CD4-positive, alpha-beta memory T cell (primary cell): Measurements from ENCODE around the gene CRNKL1. TPM values are rescaled to one million over a fixed set of nuclear protein-coding genes. Genes with fewer than 3 reads are reported as not detected.

ENCODE experiments used
- CTCF ChIA-PET: fragments of 350-600 bp; sonication (Branson Sonifier 250); formaldehyde crosslinking; loops from one replicate; lab custom pipeline; 2021; ENCODE audit warnings: inconsistent platforms; ENCODE audit not compliant: partially characterized antibody; lab: Charles Lee
- POLR2A ChIA-PET: fragments of 350-600 bp; sonication (Branson Sonifier 250); formaldehyde crosslinking; loops from one replicate; lab custom pipeline; 2021; ENCODE audit not compliant: partially characterized antibody; lab: Charles Lee
- DNase-seq, 5 donors: peaks; one replicate each; pipeline versions ENCODE4 v3.0.0 to v3.0.0-alpha.2; 2020 to 2022; ENCODE audit warnings: mixed read lengths in 1 of 5
- H3K27ac ChIP-seq: one replicate; pipeline ENCODE4 v1.7.0; 2013; ENCODE audit warnings: low read depth, low read length
- H3K27me3 ChIP-seq: 2 replicates; pipeline ENCODE4 v1.7.0; 2013; ENCODE audit warnings: mild to moderate bottlenecking, low read length, moderate library complexity; ENCODE audit not compliant: insufficient read depth
- H3K36me3 ChIP-seq: 2 replicates; pipeline ENCODE4 v1.7.0; 2013; ENCODE audit warnings: mild to moderate bottlenecking, low read length, moderate library complexity; ENCODE audit not compliant: insufficient read depth
- H3K4me1 ChIP-seq: 2 replicates; pipeline ENCODE4 v1.7.0; 2013; ENCODE audit warnings: mild to moderate bottlenecking, low read length, moderate library complexity; ENCODE audit not compliant: insufficient read depth
- H3K4me3 ChIP-seq, 2 donors: one replicate each; pipeline ENCODE4 v1.7.0; 2013; ENCODE audit warnings: low read length in 2 of 2, mild to moderate bottlenecking in 1 of 2
- H3K9me3 ChIP-seq, 2 donors: one replicate each; pipeline ENCODE4 v1.7.0; 2013; ENCODE audit warnings: low read length in 2 of 2, control low read depth in 1 of 2; ENCODE audit not compliant: control insufficient read depth in 1 of 2
- H3K27ac Mint-ChIP-seq, 7 donors: one replicate each; pipeline ENCODE4 v1.8.0; 2020 to 2021; ENCODE audit warnings: mixed read lengths in 7 of 7, mild to moderate bottlenecking in 6 of 7, inconsistent platforms in 3 of 7, moderate library complexity in 3 of 7
- H3K27me3 Mint-ChIP-seq, 2 donors: one replicate each; pipeline ENCODE4 v1.8.0; 2020 to 2021; ENCODE audit warnings: mixed read lengths in 2 of 2
- H3K36me3 Mint-ChIP-seq, 2 donors: one replicate each; pipeline ENCODE4 v1.8.0; 2020 to 2021; ENCODE audit warnings: mixed read lengths in 2 of 2, inconsistent platforms in 1 of 2, mild to moderate bottlenecking in 1 of 2
- H3K4me1 Mint-ChIP-seq, 4 donors: one replicate each; pipeline ENCODE4 v1.8.0; 2020 to 2021; ENCODE audit warnings: mixed read lengths in 4 of 4, mild to moderate bottlenecking in 1 of 4
- H3K4me3 Mint-ChIP-seq, 8 donors: one replicate each; pipeline ENCODE4 v1.8.0; 2020 to 2021; ENCODE audit warnings: mixed read lengths in 8 of 8, mild to moderate bottlenecking in 7 of 8, moderate library complexity in 6 of 8, inconsistent platforms in 3 of 8
- H3K9me3 Mint-ChIP-seq, 8 donors: one replicate each; pipeline ENCODE4 v1.8.0; 2020 to 2021; ENCODE audit warnings: mixed read lengths in 8 of 8, mild to moderate bottlenecking in 5 of 8, inconsistent platforms in 3 of 8, moderate library complexity in 1 of 8
- intact Hi-C: fragments of 100-400 bp; cut with micrococcal nuclease; formaldehyde crosslinking; loops from one replicate; pipeline ENCODE4 v1.15.1; 2023
- polyA plus RNA-seq, 2 donors: library from polyadenylated mRNA; unstranded; fragments of 300-500 nt; fragmentation: Illumina TruSeq; gene quantifications; one replicate each; pipeline ENCODE4 v1.2.3, GENCODE V29; 2021
- total RNA-seq, 2 experiments: library from RNA; stranded (reverse); gene quantifications; one replicate each; pipeline ENCODE4 v1.2.3, GENCODE V29; 2021

CRNKL1 gene
- total and polyA plus RNA-seq, 4 experiments from 2014 or later = 10.4 to 32.9 (median 23.1) TPM

DNA sequence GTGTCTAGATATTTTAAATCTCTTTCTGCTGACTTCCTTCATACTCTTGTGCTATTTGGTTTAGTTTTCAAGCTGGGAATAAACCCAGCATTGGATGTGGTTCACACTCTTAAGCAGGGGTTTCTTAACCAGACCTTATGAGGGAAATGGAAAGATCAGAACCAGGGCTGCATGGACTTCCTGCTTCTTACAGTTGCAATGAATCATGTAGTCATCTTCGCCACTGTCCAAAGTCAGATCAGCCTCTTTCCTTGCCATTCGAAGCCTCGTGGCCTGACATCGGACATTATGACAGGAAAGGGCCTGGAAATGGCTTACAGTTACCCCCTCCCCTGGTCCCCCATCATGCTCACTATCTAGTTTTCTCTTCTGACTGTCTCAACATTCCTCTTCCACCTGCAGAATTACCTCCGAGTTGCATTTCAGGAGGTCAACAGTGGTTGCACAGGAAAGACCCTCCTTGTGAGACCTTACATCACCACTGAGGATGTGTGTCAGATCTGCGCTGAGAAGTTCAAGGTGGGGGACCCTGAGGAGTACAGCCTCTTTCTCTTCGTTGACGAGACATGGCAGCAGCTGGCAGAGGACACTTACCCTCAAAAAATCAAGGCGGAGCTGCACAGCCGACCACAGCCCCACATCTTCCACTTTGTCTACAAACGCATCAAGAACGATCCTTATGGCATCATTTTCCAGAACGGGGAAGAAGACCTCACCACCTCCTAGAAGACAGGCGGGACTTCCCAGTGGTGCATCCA lies 51.9 kb downstream of the CRNKL1 start:
- CTCF ChIA-PET = interaction anchor here (1.5 kb wide), 1 partner anchor 23 kb away, joined by 3 read pairs; no protein-coding TSS in a partner anchor
- POLR2A ChIA-PET = no interaction called here
- H3K27me3 Mint-ChIP-seq = peaks cover 21 to 26% of the 10 kb centered on the region in 2 donors

DNA sequence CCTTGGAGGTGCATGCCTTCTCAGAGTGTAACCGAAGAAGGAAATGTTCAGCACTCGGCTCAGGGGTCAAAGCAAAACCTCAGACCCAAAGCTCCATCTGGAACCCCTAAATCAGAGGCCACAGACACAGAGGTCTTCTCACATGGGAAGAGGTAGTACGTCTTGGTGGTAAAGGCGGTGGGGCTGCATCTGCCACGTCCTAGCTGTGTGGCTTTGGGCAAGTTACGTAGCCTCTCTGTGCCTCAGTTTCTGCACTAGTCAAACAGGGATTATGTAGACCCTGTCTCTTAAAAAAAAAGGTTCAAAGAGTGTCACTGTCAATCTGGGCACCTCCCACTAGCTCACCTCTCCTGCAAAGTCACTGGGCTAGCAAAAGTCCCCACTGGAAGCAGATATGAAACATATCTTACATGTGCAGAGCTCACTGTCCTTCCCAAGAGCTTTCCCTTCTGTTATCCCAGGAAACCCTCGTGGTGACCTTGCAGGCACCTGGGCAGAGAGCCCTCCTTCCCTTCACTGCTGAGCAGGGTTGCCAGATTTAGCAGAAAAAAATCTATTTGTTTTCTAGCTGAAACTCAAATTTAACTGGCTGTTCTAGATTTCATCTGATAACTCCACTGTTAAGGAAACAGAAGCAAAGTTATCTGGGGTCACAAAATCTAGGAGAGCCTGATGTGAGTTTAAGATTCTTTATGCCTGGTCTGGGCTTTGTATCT lies 53.1 kb downstream of the CRNKL1 start:
- intact Hi-C loops = no loop called here
- Mint-ChIP-seq H3K4me1 (peaks cover 8 to 16% (median 11%) of the 10 kb centered on the region in 4 donors), H3K27me3 (peaks cover 18 to 28% of the 10 kb centered on the region in 2 donors), H3K27ac (no peak overlapping the region), H3K4me3 (no peak overlapping the region), H3K9me3 (peaks cover 0 to 1% (median 0%) of the 10 kb centered on the region in 8 donors), H3K36me3 (no peaks in the 10 kb centered on the region)
- no peaks in the 10 kb centered on the region for H3K27me3 ChIP-seq
- ChIA-PET CTCF (interaction anchor here (1.5 kb wide), 1 partner anchor 22 kb away, joined by 3 read pairs; no protein-coding TSS in a partner anchor), POLR2A (no interaction called here)
- no peaks in the 10 kb centered on the region for H3K9me3 ChIP-seq
- DNase-seq = no peak
- no peaks in the 10 kb centered on the region for H3K36me3 ChIP-seq
- H3K4me1 ChIP-seq = peaks cover 12% of the 10 kb centered on the region
- H3K27ac ChIP-seq = no peak overlapping the region
- H3K4me3 ChIP-seq = no peak overlapping the region

More for the DNA sequence above, 51.9 kb downstream of the CRNKL1 start:
- H3K27ac Mint-ChIP-seq = no peak overlapping the region
- no peaks in the 10 kb centered on the region for H3K27me3 ChIP-seq
- H3K4me1 Mint-ChIP-seq = peaks cover 7 to 16% (median 9%) of the 10 kb centered on the region in 4 donors
- no peak overlapping the region for H3K4me3 Mint-ChIP-seq
- intact Hi-C loops = no loop called here
- H3K36me3 Mint-ChIP-seq = no peaks in the 10 kb centered on the region
- no peak overlapping the region for H3K4me3 ChIP-seq
- H3K36me3 ChIP-seq = no peaks in the 10 kb centered on the region
- peaks cover 0 to under 1% (median 0%) of the 10 kb centered on the region in 8 donors for H3K9me3 Mint-ChIP-seq
- H3K4me1 ChIP-seq = peaks cover 12% of the 10 kb centered on the region
- DNase-seq = no peak
- H3K9me3 ChIP-seq = no peaks in the 10 kb centered on the region
- no peak overlapping the region for H3K27ac ChIP-seq

DNA sequence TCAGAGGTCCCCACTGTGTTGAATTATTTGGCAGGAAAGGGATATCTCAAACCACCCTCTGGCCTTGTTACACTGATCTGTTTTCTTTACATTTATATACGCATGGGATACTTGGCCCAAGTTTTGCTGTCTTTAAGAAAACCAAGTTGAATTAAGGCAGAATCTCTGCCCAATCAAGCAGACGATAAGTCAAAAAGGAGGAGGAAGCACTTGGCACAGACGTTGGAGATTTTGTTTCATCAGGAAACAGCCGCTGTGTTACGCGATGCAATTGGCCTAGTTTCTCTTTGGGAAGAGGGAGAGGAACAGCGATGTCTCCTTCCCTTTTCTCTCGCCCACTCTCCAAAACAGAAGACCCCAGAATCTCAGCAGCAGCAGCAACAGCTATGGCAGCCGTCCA lies 55.3 kb downstream of the CRNKL1 start:
- H3K36me3 ChIP-seq = no peaks in the 10 kb centered on the region

DNA sequence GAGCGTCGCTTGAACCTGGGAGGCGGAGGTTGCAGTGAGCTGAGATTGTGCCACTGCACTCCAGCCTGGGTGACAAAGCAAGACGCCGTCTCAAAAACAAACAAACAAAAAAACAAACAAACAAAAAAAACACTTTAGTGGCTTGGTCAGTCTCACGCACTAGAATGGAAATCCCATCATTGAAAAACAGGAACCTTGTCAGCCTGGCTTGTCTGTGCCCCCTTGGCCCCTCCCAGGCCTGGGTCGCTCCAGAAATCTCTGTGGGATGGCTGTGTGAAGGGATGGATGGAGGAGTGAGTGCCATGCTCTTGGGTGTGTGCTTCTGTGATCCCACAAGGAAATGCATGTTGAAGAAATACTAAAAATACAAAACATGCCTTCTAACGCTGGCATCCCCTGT lies 56.0 kb downstream of the CRNKL1 start:
- H3K4me1 ChIP-seq = no peaks in the 10 kb centered on the region
- no peaks in the 10 kb centered on the region for H3K9me3 ChIP-seq
- DNase-seq = no peak
- Mint-ChIP-seq H3K4me1 (peaks cover 0 to 4% (median under 1%) of the 10 kb centered on the region in 4 donors), H3K36me3 (no peaks in the 10 kb centered on the region), H3K9me3 (peaks cover 0 to 1% (median 0%) of the 10 kb centered on the region in 8 donors), H3K4me3 (no peak overlapping the region), H3K27me3 (peaks cover 2 to 8% of the 10 kb centered on the region in 2 donors), H3K27ac (no peak overlapping the region)
- no peak overlapping the region for H3K4me3 ChIP-seq
- no peaks in the 10 kb centered on the region for H3K27me3 ChIP-seq
- intact Hi-C loops = no loop called here
- no peak overlapping the region for H3K27ac ChIP-seq
- CTCF ChIA-PET = no interaction called here
- H3K36me3 ChIP-seq = no peaks in the 10 kb centered on the region
- POLR2A ChIA-PET = no interaction called here

More for the DNA sequence above, 55.3 kb downstream of the CRNKL1 start:
- Mint-ChIP-seq H3K36me3 (no peaks in the 10 kb centered on the region), H3K27me3 (peaks cover 7 to 11% of the 10 kb centered on the region in 2 donors), H3K9me3 (peaks cover 0 to 1% (median 0%) of the 10 kb centered on the region in 8 donors), H3K4me1 (peaks cover 0 to 4% (median under 1%) of the 10 kb centered on the region in 4 donors), H3K27ac (no peak overlapping the region), H3K4me3 (no peak overlapping the region)
- H3K27me3 ChIP-seq = no peaks in the 10 kb centered on the region
- intact Hi-C loops = no loop called here
- POLR2A ChIA-PET = no interaction called here
- CTCF ChIA-PET = no interaction called here
- H3K4me1 ChIP-seq = no peaks in the 10 kb centered on the region
- H3K9me3 ChIP-seq = no peaks in the 10 kb centered on the region
- no peak overlapping the region for H3K27ac ChIP-seq
- H3K4me3 ChIP-seq = no peak overlapping the region
- no peak for DNase-seq

DNA sequence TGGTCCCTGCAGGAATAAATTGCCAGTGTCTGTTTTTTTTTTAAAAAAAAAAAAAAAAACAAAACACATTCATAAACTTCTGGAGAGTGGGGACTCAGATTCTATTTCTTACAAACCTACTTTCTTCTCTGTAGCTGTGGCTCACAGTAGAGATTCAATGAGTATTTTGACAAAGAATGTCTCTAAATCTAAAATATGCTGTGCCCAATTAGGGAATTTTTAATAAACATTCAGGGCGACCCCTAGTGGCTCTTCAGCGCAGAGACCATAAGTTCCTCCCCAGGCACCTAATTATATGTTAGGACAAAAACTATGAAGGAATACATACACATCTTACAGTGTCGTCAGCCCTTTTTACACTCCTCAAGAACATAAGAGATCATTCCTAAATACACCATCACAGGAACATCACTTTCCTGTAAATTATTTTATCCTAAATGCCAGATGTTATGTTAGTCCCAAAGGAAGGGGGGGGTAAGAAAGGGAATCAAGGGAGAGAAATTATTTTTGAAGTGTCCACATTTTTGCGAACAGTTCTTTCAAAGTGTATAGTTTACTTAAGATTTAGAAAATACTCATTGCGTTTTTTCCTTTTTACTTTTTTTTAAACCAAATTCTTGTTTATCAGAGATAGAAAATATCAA lies 56.9 kb downstream of the CRNKL1 start:
- Mint-ChIP-seq H3K4me3 (no peak overlapping the region), H3K4me1 (peaks cover 0 to 4% (median under 1%) of the 10 kb centered on the region in 4 donors), H3K36me3 (no peaks in the 10 kb centered on the region), H3K9me3 (peaks cover 0 to 1% (median 0%) of the 10 kb centered on the region in 8 donors), H3K27me3 (peaks cover 2 to 5% of the 10 kb centered on the region in 2 donors), H3K27ac (no peak overlapping the region)
- ChIA-PET POLR2A (no interaction called here), CTCF (interaction anchor here (0.7 to 2.8 kb wide), 6 partner anchors 19 to 305 kb away, joined by 3 to 12 read pairs (median 6); no protein-coding TSS in a partner anchor)
- H3K4me3 ChIP-seq = no peak overlapping the region
- H3K9me3 ChIP-seq = no peaks in the 10 kb centered on the region
- peak in 4 of 5 donors; percentile 44 to 52 (median 46) for DNase-seq
- H3K27ac ChIP-seq = no peak overlapping the region
- no peaks in the 10 kb centered on the region for H3K36me3 ChIP-seq
- intact Hi-C loops = loop anchor here (1.0 kb wide), 1 partner anchor 92 kb away; no protein-coding TSS in a partner anchor
- no peaks in the 10 kb centered on the region for H3K27me3 ChIP-seq
- no peaks in the 10 kb centered on the region for H3K4me1 ChIP-seq

DNA sequence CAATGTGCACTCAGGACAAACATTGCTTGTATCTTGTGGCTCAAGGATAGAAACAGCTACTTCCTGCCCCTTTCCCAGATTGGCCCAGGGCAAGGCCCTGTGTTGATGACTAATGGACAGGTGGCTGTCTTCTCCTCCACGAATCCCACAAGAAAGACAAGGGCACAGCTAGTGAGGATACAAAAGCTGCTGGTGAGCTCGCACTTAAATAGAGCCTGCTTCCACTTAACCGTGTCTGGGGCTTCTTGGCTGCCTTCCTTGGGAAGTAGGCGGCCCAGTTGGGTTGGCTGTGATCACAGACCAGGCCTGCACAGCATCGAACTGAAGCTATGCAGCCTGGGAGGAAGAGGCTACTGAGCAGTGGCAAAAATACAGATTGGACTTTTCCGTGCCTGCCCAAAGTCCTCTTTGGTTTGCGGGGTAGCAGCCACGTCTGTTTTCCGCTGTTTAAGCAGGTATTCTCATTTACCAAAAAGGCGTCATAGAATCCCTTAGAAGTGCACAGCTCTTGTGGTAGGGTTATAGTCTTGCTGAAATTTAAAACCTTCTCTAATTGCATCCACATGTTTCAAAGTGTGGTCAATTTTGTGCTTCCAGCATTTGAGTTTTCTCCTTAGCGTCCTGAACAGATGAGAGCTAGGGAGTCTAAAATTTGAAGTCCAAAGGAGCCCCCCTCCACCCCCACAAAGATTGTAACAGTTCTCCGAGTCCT lies 58.2 kb downstream of the CRNKL1 start:
- Mint-ChIP-seq H3K36me3 (no peaks in the 10 kb centered on the region), H3K4me3 (no peak overlapping the region), H3K27me3 (peaks cover 2 to 4% of the 10 kb centered on the region in 2 donors), H3K9me3 (peaks cover 0 to 1% (median 0%) of the 10 kb centered on the region in 8 donors), H3K4me1 (peaks cover 0 to 4% (median under 1%) of the 10 kb centered on the region in 4 donors), H3K27ac (peak overlapping the region in 1 of 7 donors; percentile 8)
- Histone ChIP-seq H3K27ac (no peak overlapping the region), H3K9me3 (no peaks in the 10 kb centered on the region), H3K36me3 (no peaks in the 10 kb centered on the region), H3K4me3 (no peak overlapping the region), H3K27me3 (no peaks in the 10 kb centered on the region), H3K4me1 (no peaks in the 10 kb centered on the region)
- DNase-seq = no peak
- CTCF ChIA-PET = interaction anchor here (0.6 to 2.8 kb wide), 11 partner anchors 8 to 1346 kb away, joined by 3 to 12 read pairs (median 4); no protein-coding TSS in a partner anchor
- POLR2A ChIA-PET = interaction anchor here (0.7 to 1.3 kb wide), 2 partner anchors 17 to 24 kb away, joined by 3 to 4 read pairs; no protein-coding TSS in a partner anchor
- intact Hi-C loops = no loop called here
